Naive thymus-derived CD4-positive, alpha-beta T cell (primary cell): ENCODE data around the gene NHS. TPM values are rescaled to one million over a fixed set of nuclear protein-coding genes. Genes with fewer than 3 reads are reported as not detected.

ENCODE experiments used
- ATAC-seq: fragments of 150-1000 bp; cut with Tn5 transposase; 2 replicates; pipeline ENCODE4 v1.10.0; 2021; ENCODE audit warnings: mild to moderate bottlenecking, moderate library complexity
- CTCF ChIA-PET: fragments of 350-600 bp; sonication (Branson Sonifier 250); formaldehyde crosslinking; loops from one replicate; lab custom pipeline; 2021; ENCODE audit warnings: antibody characterized with exemption; lab: Charles Lee
- POLR2A ChIA-PET: fragments of 350-600 bp; sonication (Branson Sonifier 250); formaldehyde crosslinking; loops from one replicate; lab custom pipeline; 2021; ENCODE audit warnings: antibody characterized with exemption, inconsistent platforms; lab: Charles Lee
- DNase-seq, 9 donors: peaks; one replicate each; pipeline versions ENCODE4 v3.0.0 to v3.0.0-alpha.2; 2020 to 2022; ENCODE audit warnings: mixed read lengths in 1 of 9
- H3K27ac ChIP-seq: one replicate; pipeline ENCODE4 v1.7.0; 2013; ENCODE audit warnings: mild to moderate bottlenecking, low read depth, low read length, moderate library complexity
- H3K27me3 ChIP-seq, 2 donors: one replicate each; pipeline ENCODE4 v1.7.0; 2013; ENCODE audit warnings: low read length in 2 of 2, mild to moderate bottlenecking in 2 of 2, moderate library complexity in 2 of 2; ENCODE audit not compliant: control insufficient read depth in 2 of 2, insufficient read depth in 2 of 2
- H3K36me3 ChIP-seq, 3 experiments: 1 replicate in 2 of 3; 2 replicates in 1 of 3; pipeline ENCODE4 v1.7.0; 2013; ENCODE audit warnings: low read length in 3 of 3, mild to moderate bottlenecking in 3 of 3, moderate library complexity in 1 of 3; ENCODE audit not compliant: insufficient read depth in 3 of 3, control insufficient read depth in 2 of 3
- H3K4me1 ChIP-seq, 2 donors: one replicate each; pipeline ENCODE4 v1.7.0; 2013; ENCODE audit warnings: low read length in 2 of 2, mild to moderate bottlenecking in 2 of 2, moderate library complexity in 1 of 2; ENCODE audit not compliant: control insufficient read depth in 2 of 2, insufficient read depth in 2 of 2
- H3K4me3 ChIP-seq: 2 replicates; pipeline ENCODE4 v1.7.0; 2013; ENCODE audit warnings: mild to moderate bottlenecking, low read length
- H3K9me3 ChIP-seq, 3 experiments: 1 replicate in 2 of 3; 2 replicates in 1 of 3; pipeline ENCODE4 v1.7.0; 2013; ENCODE audit warnings: low read length in 3 of 3; ENCODE audit not compliant: control insufficient read depth in 2 of 3
- H3K27ac Mint-ChIP-seq, 9 donors: one replicate each; pipeline ENCODE4 v1.8.0; 2020 to 2022; ENCODE audit warnings: mixed read lengths in 9 of 9, mild to moderate bottlenecking in 8 of 9, moderate library complexity in 5 of 9, inconsistent platforms in 2 of 9
- H3K27me3 Mint-ChIP-seq, 5 donors: one replicate each; pipeline ENCODE4 v1.8.0; 2021 to 2022; ENCODE audit warnings: mixed read lengths in 5 of 5, mild to moderate bottlenecking in 1 of 5
- H3K36me3 Mint-ChIP-seq, 5 donors: one replicate each; pipeline ENCODE4 v1.8.0; 2020 to 2022; ENCODE audit warnings: mixed read lengths in 5 of 5, mild to moderate bottlenecking in 3 of 5, inconsistent platforms in 1 of 5
- H3K4me1 Mint-ChIP-seq, 7 donors: one replicate each; pipeline ENCODE4 v1.8.0; 2020 to 2022; ENCODE audit warnings: mixed read lengths in 7 of 7, mild to moderate bottlenecking in 3 of 7, inconsistent platforms in 1 of 7
- H3K4me3 Mint-ChIP-seq, 10 donors: one replicate each; pipeline ENCODE4 v1.8.0; 2020 to 2022; ENCODE audit warnings: mild to moderate bottlenecking in 10 of 10, mixed read lengths in 10 of 10, moderate library complexity in 6 of 10, inconsistent platforms in 2 of 10
- H3K9me3 Mint-ChIP-seq, 11 donors: one replicate each; pipeline ENCODE4 v1.8.0; 2020 to 2022; ENCODE audit warnings: mixed read lengths in 11 of 11, mild to moderate bottlenecking in 4 of 11, inconsistent platforms in 1 of 11, moderate library complexity in 1 of 11
- intact Hi-C, 2 donors: fragments of 100-400 bp; cut with micrococcal nuclease; formaldehyde crosslinking; loops; one replicate each; pipeline ENCODE4 v1.15.1; 2023
- microRNA-seq: library from miRNA; unstranded; fragments of <30 nt; microRNA quantifications from one replicate; pipeline ENCODE4 v1.2.0, GENCODE V29; 2022; ENCODE audit warnings: borderline microRNAs expressed
- polyA plus RNA-seq, 2 donors: library from polyadenylated mRNA; unstranded; fragments of 300-500 nt; fragmentation: Illumina TruSeq; gene quantifications; one replicate each; pipeline ENCODE4 v1.2.3, GENCODE V29; 2021
- total RNA-seq, 6 experiments: library from RNA in 5 of 6; stranded (reverse) in 5 of 6; gene quantifications; 1 replicate in 5 of 6; 2 replicates in 1 of 6; pipeline ENCODE4 v1.2.3 and lab custom pipeline; 2021 to 2026

NHS gene
- total and polyA plus RNA-seq, 7 experiments from 2014 or later, result 0.02 to 2.6 (median 0.32) TPM; not detected in 1

DNA sequence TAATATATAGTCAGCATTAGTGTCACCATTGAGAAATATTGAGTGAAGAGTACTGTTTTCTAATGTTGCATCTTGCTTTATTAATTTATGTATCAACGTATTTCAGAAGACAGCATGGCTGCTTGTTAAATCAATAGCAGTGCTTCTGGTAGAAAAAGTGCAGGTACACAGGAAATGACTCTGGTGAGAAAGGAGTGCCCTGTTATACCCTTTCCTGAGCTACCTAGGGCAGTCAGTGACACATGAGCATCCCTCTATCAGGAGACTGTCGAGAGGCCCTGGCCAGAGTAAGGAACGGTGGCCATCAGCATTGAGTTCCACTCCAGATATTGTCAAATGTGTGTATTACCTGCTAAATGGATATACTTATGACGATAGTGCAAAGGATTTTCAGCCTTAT is 404.4 kb downstream of the NHS start:
- peak in 5 of 9 donors; percentile 11 to 32 (median 28) for DNase-seq
- Mint-ChIP-seq H3K4me3 (peak overlapping the region in 8 of 10 donors; percentile 40 to 79 (median 64)), H3K27me3 (no peaks in the 10 kb centered on the region), H3K9me3 (peaks cover 0 to 4% (median 2%) of the 10 kb centered on the region in 11 donors), H3K27ac (peak overlapping the region in 8 of 9 donors; percentile 31 to 90 (median 84)), H3K4me1 (peaks cover 7 to 41% (median 32%) of the 10 kb centered on the region in 7 donors), H3K36me3 (peaks cover 0 to 3% (median 0%) of the 10 kb centered on the region in 5 donors)
- Histone ChIP-seq H3K4me3 (no peak overlapping the region), H3K36me3 (no peaks in the 10 kb centered on the region), H3K27ac (no peak overlapping the region), H3K9me3 (no peaks in the 10 kb centered on the region), H3K27me3 (no peaks in the 10 kb centered on the region), H3K4me1 (peaks cover 0 to 33% of the 10 kb centered on the region in 2 donors)
- intact Hi-C loops, result no loop called here
- POLR2A ChIA-PET, result no interaction called here
- no peak for ATAC-seq
- CTCF ChIA-PET, result interaction anchor here (1.6 kb wide), 1 partner anchor 42 kb away, joined by 3 read pairs; no protein-coding TSS in a partner anchor

Small RNA genes within 50 kb of the gene (microRNA-seq; reads per million reads assigned to microRNA genes)
- not detected for gene MIR4768
